Calu3 (cell line): Measurements from ENCODE around the gene TMEM232. TPM values are rescaled to one million over a fixed set of nuclear protein-coding genes. Genes with fewer than 3 reads are reported as not detected.

ENCODE experiments used
- BruUV-seq: library from RNA; stranded (reverse); fragments of 400-500 nt; replicated peaks from 2 replicates; lab custom pipeline; 2021; lab: Mats Ljungman, UMichigan
- CTCF ChIA-PET: fragments of 300-600 bp; sonication (Branson Sonifier 250); formaldehyde crosslinking; loops from one replicate; lab custom pipeline; 2022; ENCODE audit warnings: antibody characterized with exemption; lab: Charles Lee
- DNase-seq: peaks from one replicate; pipeline ENCODE4 v3.0.0; 2022
- H3K27ac Mint-ChIP-seq: one replicate; pipeline ENCODE4 v1.8.0; 2022; ENCODE audit warnings: mixed read lengths; ENCODE audit not compliant: unreplicated experiment
- H3K27me3 Mint-ChIP-seq: one replicate; pipeline ENCODE4 v1.8.0; 2022; ENCODE audit warnings: mixed read lengths; ENCODE audit not compliant: unreplicated experiment
- H3K36me3 Mint-ChIP-seq: one replicate; pipeline ENCODE4 v1.8.0; 2022; ENCODE audit warnings: mild to moderate bottlenecking, moderate library complexity, mixed read lengths; ENCODE audit not compliant: insufficient read depth, unreplicated experiment
- H3K4me1 Mint-ChIP-seq: one replicate; pipeline ENCODE4 v1.8.0; 2022; ENCODE audit warnings: mild to moderate bottlenecking, low read depth, mixed read lengths; ENCODE audit not compliant: unreplicated experiment
- H3K4me3 Mint-ChIP-seq: one replicate; pipeline ENCODE4 v1.8.0; 2022; ENCODE audit warnings: mild to moderate bottlenecking, low read depth, moderate library complexity, mixed read lengths; ENCODE audit not compliant: unreplicated experiment
- H3K9me3 Mint-ChIP-seq: one replicate; pipeline ENCODE4 v1.8.0; 2022; ENCODE audit warnings: low read depth, mixed read lengths; ENCODE audit not compliant: unreplicated experiment
- intact Hi-C: fragments of 100-400 bp; cut with micrococcal nuclease; formaldehyde crosslinking; loops from one replicate; pipeline ENCODE4 v1.10.0; 2022; ENCODE audit not compliant: unreplicated experiment
- microRNA-seq: library from miRNA; unstranded; fragments of <30 nt; microRNA quantifications from one replicate; pipeline ENCODE4 v1.2.0, GENCODE V29; 2022
- total RNA-seq: library from RNA; stranded (reverse); gene quantifications from 2 replicates; pipeline ENCODE4 v1.2.3, GENCODE V29; 2022
- TF ChIP-seq, protein P1 (sequence below): fragments of 200-600 bp; IDR thresholded peaks from one replicate; pipeline ENCODE4 v1.8.0; 2022; ENCODE audit warnings: antibody characterized with exemption; ENCODE audit not compliant: unreplicated experiment

TMEM232 gene
- total RNA-seq, 1 experiment from 2014 or later = 1.6 TPM

DNA sequence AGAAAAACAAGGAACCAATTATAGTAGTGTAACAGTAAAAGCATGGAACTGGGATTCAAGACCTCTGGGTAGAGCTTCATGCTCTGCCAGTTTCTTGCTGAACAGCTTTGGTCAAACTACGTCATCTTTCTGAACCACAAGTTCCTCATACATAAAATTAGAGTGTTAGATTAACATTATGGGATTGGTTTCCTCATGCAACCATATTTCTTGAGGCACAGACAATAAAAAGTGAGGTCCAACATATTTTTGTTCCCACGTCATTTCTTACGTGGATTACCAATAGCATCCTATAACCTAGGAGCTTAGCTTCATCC lies 354.8 kb downstream of the TMEM232 start:
- Mint-ChIP-seq H3K4me1 (no peaks in the 10 kb centered on the region), H3K27ac (no peak overlapping the region), H3K27me3 (no peaks in the 10 kb centered on the region), H3K36me3 (no peaks in the 10 kb centered on the region), H3K4me3 (no peak overlapping the region), H3K9me3 (no peaks in the 10 kb centered on the region)
- BruUV-seq = no TSS peak
- intact Hi-C loops = no loop called here
- TF ChIP-seq, protein P1, sequence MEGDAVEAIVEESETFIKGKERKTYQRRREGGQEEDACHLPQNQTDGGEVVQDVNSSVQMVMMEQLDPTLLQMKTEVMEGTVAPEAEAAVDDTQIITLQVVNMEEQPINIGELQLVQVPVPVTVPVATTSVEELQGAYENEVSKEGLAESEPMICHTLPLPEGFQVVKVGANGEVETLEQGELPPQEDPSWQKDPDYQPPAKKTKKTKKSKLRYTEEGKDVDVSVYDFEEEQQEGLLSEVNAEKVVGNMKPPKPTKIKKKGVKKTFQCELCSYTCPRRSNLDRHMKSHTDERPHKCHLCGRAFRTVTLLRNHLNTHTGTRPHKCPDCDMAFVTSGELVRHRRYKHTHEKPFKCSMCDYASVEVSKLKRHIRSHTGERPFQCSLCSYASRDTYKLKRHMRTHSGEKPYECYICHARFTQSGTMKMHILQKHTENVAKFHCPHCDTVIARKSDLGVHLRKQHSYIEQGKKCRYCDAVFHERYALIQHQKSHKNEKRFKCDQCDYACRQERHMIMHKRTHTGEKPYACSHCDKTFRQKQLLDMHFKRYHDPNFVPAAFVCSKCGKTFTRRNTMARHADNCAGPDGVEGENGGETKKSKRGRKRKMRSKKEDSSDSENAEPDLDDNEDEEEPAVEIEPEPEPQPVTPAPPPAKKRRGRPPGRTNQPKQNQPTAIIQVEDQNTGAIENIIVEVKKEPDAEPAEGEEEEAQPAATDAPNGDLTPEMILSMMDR = no peak
- DNase-seq = no peak
- CTCF ChIA-PET = no interaction called here

DNA sequence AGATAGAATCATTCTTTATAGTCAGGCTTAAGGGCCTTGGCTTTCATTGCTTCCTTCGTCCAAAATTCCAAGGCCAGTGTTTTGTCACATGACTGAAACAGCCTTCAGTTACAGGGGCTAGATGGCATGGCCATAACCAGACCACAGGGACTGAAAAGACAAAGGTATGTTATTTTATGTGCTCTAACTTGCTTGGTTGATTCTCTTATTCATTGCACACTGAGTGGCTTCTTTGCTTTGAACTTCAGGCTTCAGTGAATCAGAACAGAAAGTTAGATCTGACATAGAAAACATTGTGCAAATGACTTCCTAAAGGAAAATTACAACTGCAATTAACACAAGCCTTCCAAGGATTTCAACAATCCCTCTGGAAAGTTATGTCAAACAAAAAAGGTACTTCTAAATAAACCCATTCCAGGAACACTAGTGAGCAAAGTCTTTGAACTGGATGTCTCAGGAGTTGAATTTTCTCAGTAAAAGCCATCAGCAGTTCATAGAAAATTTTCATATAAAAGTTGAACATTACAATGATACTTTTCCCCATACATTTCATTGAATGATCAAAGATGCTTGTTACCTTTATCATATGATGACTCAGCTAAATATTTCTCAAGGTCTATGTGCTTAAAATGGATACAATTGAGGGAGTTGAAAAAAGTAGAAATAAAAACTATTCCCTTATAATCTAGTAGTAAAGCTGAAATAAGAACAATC lies 355.3 kb downstream of the TMEM232 start:
- Mint-ChIP-seq H3K4me3 (no peak overlapping the region), H3K4me1 (no peaks in the 10 kb centered on the region), H3K27me3 (no peaks in the 10 kb centered on the region), H3K9me3 (no peaks in the 10 kb centered on the region), H3K27ac (no peak overlapping the region), H3K36me3 (no peaks in the 10 kb centered on the region)
- TF ChIP-seq, protein P1 = no peak
- no peak for DNase-seq
- no TSS peak for BruUV-seq
- intact Hi-C loops = no loop called here
- CTCF ChIA-PET = no interaction called here

Small RNAs within 50 kb of the gene (microRNA-seq; reads per million reads assigned to microRNA genes)
- not detected for gene MIR548F3

Other genes with a start within 250 kb of the TMEM232 start
- gene SLC25A46, start 12.3 kb upstream of the TMEM232 start, total RNA-seq = 51.0 and 53.4 TPM in 2 replicates